Stimulated activated CD4-positive, alpha-beta T cell treated with anti-CD3 and anti-CD28 coated beads, Interleukin-4, amount 100 ng/mL, for 24 hours (primary cell): ENCODE measurements around the gene SAP30.

Source experiments
- DNase-seq: peaks from one replicate; pipeline ENCODE4 v3.0.0-alpha.2; 2020

The SAP30 gene

DNA sequence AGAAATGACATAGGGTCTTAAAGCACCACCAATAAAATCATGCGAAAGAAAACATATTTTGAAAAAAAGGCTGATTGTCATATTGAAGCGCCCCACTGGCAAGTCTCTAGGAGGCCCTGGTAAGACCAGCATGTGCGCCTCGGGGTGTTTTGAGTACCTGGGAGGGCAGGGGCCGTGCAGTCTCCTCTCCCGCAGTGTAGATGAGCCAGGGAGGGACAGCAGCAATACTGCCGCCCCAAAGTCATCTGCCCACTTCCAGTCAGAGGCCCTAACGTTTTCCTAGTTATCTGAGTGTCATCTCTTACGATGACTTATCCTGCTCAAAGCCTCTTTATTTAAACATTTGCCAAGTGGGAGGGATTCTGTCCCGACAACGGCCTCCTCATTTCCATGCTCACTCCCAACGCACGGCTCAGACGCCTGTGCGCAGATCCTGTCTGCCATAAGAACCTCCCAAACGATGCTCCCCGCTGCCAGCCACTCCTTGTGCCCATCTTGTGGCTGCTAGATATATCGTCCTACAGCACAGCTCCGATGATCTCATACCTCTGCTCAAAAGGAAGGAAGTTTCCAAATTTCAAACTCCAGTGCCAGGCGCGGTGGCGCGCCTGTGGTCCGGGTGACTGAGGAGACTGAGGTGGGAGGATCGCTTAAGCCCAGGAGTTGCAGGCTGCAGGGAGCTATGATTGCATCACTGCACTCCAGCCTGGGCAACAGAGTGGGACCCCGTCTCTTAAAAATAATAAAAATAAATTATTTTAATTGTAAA, 45.3 kb downstream of the SAP30 start:
- no peak for DNase-seq

DNA sequence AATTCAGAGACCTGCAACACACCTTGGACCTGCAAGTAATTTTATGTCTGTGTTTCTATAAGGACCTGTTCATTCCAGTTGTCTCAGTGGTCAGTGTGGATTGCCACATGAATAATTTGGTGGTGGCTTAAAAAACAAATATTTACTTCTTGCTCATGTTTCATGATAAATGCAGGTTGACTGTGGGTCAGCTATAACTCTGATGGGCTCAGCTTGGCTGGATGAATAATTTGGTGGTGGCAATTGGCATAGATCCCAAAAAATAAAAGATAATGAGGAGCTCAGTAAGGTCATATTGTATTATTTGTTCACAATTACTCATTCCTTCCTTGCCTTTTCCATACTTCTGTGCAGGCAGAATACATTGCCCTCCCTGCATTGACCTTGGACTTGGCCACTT, 47.1 kb downstream of the SAP30 start:
- DNase-seq: no peak

DNA sequence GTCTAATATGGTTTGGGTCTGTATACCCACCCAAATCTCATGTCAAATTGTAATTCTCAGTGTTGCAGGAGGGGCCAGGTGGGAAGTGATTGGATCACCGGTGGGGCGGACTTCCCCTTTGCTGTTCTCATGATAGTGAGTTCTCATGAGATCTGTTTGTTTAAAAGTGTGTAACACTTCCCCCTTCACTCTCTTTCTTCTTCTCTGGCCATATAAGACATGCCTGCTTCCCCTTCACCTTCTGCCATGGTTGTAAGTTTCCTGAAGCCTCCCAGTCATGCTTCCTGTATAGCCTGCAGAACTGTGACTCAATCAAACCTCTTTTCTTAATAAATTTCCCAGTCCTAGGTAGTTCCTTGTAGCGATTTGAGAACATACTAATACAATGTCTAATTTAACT, 47.9 kb downstream of the SAP30 start:
- DNase-seq: no peak

DNA sequence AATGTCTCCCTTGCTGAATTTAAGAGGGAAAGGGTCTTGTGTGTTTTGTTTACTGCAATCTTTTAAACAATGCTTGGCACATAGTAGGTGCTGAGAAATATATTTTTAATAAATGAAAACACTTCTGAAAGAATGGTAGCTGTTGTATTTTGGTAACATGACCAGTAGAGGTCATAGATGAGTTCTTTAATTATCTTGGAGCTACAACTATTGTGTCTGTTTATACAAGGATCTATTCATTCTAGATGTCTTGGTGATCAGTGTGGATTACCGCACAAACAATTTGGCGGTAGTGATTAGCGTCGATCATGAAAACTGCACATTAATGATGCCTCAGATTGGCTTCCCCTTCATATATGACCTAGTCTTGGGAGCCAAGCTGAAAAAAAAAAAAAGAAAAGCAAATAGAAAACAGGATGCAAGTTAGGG, 49.6 kb downstream of the SAP30 start:
- DNase-seq: no peak

DNA sequence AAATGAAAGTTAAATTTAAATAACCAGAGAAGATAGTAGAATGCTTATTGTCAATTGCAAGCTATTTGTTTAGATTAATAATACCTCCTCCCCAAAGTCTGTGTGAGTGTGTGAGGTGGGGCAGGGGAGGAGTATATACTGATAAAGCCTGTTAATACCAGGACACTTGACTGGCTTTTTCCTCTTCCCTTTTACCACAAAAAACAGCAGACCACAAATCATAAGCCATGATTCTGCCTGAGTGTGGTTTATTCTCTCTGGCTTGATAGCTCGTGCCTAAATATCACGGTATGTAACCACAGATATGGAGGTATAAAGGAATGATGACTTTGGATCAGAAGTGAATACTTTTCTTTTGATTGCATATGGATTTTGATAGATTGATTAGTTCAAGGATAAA, 50.0 kb downstream of the SAP30 start:
- DNase-seq: no peak

DNA sequence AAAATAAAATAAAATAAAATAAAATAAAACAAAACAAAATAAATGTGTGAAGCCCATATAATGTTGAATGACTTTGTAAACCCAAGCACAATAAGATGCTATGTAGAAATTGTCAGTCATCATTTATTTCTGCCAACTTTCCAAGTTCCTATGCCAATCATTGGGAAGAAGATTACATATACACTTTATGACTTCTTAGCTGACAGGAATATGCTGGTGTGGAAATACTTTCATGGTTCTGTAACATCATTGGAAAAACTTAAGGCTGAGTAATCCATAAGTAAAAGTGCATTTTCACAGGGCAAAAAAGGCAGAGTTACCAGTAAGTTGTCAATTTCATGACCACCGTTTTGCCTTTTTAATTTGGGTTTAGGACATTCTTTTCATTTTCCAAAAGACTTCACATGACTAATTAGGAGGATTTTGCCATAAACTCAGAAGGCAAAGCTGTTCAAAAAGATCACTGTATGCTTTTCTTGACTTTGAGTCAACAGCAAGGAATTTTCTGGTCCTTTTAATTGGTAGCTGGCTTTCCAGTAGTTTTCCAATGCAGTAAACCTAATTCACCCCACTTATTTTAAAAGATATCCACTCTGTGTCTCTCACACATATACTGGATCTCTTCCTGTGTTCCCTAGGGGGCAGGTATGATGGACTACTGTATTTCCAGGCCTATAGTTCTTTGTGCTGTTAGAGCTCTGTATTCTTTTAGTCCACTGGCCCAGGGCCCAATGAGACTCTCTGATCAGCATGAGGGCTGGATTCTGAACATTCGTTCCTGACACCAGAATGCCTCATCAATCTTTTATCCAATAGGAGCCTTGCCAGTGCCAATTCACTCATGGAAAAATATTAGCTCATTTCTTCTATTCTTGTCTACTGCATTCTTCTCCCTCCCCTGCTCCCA, 54.4 kb downstream of the SAP30 start:
- DNase-seq: no peak

DNA sequence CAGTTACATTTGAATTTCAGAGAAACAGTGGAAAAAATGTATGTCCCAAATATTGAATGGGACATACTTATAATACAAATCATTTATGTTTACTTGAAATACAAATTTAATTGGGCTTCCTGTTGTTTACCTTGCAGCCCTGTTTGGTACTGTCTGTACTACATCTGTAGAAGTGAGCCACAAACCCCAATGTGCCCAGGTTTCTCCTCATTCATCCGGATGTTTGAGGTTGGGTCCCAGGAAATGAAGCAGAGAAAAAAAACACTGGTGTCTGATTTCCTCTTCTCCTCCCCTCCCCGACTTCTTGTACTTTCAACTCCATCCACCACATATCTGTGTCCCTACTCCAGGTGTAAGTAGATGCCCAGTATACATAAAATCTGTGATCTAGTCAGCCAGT, 55.3 kb downstream of the SAP30 start:
- no peak for DNase-seq
